Measurements from ENCODE around the gene PARVB. TPM values are rescaled to one million over a fixed set of nuclear protein-coding genes. Genes with fewer than 3 reads are reported as not detected.

The PARVB gene
- polyA plus RNA-seq, 1 donor (not counting 4 experiments of a cell fraction or from before 2014, with no cell fraction given): 10.5 TPM

DNA sequence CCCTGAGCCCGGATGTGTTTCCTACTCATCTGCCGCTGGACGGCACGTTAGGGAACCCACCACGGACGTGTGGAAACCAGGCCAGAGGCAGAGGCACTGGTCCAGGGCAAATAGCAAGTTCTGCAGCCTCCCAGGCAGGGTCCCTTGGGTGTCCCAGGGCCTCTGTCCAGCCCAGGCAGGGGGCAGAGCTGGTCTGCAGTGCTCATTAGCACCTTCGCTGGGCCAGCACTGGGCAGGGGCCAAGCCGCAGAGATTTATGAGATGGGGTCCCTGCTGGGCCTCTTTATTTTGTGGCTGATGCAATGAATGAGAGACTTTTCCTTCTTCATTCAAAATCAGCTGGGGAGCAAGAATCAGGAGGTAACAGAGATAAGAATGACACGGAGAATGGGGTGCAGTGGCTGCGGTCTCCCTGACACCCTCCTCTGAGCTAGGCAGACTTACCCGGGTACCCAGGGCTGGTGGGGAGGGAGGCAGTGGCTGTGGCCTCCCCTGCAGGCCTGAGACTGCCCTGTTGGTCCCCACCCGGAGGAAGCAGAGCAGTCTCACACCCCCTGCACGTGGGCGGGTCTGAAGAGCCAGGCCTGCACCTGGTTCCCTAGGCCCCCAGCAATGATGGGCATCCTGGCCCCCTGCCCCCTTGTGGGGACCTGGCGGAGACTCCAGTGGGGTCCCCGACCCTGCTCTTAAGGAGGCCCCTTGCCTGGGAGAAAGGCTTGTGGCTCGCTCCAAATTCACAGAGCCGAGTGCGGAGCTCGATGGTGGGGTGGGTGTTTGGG is 142.6 kb downstream of the PARVB start:
- Histone ChIP-seq H3K4me2 (ENCODE audit: control insufficient read depth, extremely low read depth, insufficient read depth, low read depth, low read length) (no peak overlapping the region), H4K20me1 (ENCODE audit: control insufficient read depth, extremely low read depth, insufficient read depth, low read length) (peaks cover 2% of the 10 kb centered on the region), H3K4me3 (ENCODE audit: control insufficient read depth in 2 of 3, extremely low read depth in 1 of 3, insufficient read depth in 2 of 3, low read depth in 1 of 3, low read length in 3 of 3) (no peak overlapping the region), H3K27ac (ENCODE audit: control insufficient read depth, insufficient read depth, low read length) (no peak overlapping the region), H3K27me3 (ENCODE audit: control insufficient read depth, extremely low read depth, insufficient read depth, low read length) (peaks cover 17% of the 10 kb centered on the region), H3K4me1 (ENCODE audit: control insufficient read depth, extremely low read depth, insufficient read depth, low read length) (no peaks in the 10 kb centered on the region), H3K9ac (ENCODE audit: control insufficient read depth, extremely low read depth, insufficient read depth, low read length) (no peak overlapping the region), H3K79me2 (ENCODE audit: control insufficient read depth, insufficient read depth, low read length) (no peaks in the 10 kb centered on the region), H2AFZ (ENCODE audit: control insufficient read depth, low read length) (no peak overlapping the region), H3K9me3 (ENCODE audit: control insufficient read depth, low read depth, low read length) (no peaks in the 10 kb centered on the region), H3K36me3 (ENCODE audit: control insufficient read depth in 2 of 2, extremely low read depth in 1 of 2, insufficient read depth in 2 of 2, low read length in 2 of 2) (no peaks in the 10 kb centered on the region), H3K9me1 (ENCODE audit: control insufficient read depth, extremely low read depth, insufficient read depth, low read length) (no peaks in the 10 kb centered on the region)
- dilution Hi-C loops (cut with MboI; ENCODE audit: extremely low pct_ligation_motif_present, low sequenced_read_pairs): no loop called here
- TF ChIP-seq, protein P1, sequence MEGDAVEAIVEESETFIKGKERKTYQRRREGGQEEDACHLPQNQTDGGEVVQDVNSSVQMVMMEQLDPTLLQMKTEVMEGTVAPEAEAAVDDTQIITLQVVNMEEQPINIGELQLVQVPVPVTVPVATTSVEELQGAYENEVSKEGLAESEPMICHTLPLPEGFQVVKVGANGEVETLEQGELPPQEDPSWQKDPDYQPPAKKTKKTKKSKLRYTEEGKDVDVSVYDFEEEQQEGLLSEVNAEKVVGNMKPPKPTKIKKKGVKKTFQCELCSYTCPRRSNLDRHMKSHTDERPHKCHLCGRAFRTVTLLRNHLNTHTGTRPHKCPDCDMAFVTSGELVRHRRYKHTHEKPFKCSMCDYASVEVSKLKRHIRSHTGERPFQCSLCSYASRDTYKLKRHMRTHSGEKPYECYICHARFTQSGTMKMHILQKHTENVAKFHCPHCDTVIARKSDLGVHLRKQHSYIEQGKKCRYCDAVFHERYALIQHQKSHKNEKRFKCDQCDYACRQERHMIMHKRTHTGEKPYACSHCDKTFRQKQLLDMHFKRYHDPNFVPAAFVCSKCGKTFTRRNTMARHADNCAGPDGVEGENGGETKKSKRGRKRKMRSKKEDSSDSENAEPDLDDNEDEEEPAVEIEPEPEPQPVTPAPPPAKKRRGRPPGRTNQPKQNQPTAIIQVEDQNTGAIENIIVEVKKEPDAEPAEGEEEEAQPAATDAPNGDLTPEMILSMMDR (optimal IDR thresholded peaks at IDR 0.05 in 1 of 3, IDR thresholded peaks at IDR 0.05 in 1 of 3, conservative IDR thresholded peaks at IDR 0.05 in 1 of 3; ENCODE audit: extremely low read depth in 1 of 3, insufficient read depth in 2 of 3, low read length in 3 of 3): no peak
- TF ChIP-seq EZH2 (IDR thresholded peaks at IDR 0.05; ENCODE audit: low read length): no peak
- FAIRE-seq (no peak), DNase-seq (ENCODE audit: low read depth, low spot score) (no peak)

DNA sequence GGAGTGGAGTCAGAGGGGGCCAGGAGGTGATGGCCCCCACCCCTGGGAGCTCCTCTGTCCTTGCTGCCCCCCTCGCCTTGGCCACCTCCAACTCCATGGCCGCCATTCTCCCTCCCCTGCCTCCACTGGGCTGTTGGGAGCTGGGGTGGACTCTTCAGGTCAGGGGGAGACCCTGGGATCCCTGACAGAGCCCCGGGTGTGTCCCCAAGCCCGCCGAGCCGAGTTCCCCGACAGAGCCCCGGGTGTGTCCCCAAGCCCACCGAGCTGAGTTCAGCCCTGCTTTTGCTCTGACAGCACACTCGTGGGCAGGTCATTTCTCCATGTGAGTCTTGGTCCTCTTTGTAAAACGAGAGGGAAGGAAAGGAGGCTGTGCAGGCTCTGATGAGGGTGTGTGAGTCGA is 143.4 kb downstream of the PARVB start:
- no peak for DNase-seq (ENCODE audit: low read depth, low spot score)
- TF ChIP-seq, protein P1 (optimal IDR thresholded peaks at IDR 0.05 in 1 of 3, IDR thresholded peaks at IDR 0.05 in 1 of 3, conservative IDR thresholded peaks at IDR 0.05 in 1 of 3; ENCODE audit: extremely low read depth in 1 of 3, insufficient read depth in 2 of 3, low read length in 3 of 3): no peak
- no peak for TF ChIP-seq EZH2 (IDR thresholded peaks at IDR 0.05; ENCODE audit: low read length)
- H2AFZ ChIP-seq (ENCODE audit: control insufficient read depth, low read length): no peak overlapping the region
- H3K36me3 ChIP-seq (ENCODE audit: control insufficient read depth in 2 of 2, extremely low read depth in 1 of 2, insufficient read depth in 2 of 2, low read length in 2 of 2): no peaks in the 10 kb centered on the region
- H3K79me2 ChIP-seq (ENCODE audit: control insufficient read depth, insufficient read depth, low read length): no peaks in the 10 kb centered on the region
- peaks cover 19% of the 10 kb centered on the region for H3K27me3 ChIP-seq (ENCODE audit: control insufficient read depth, extremely low read depth, insufficient read depth, low read length)
- dilution Hi-C loops (cut with MboI; ENCODE audit: extremely low pct_ligation_motif_present, low sequenced_read_pairs): no loop called here
- H4K20me1 ChIP-seq (ENCODE audit: control insufficient read depth, extremely low read depth, insufficient read depth, low read length): peaks cover 2% of the 10 kb centered on the region
- FAIRE-seq: no peak
- H3K9me3 ChIP-seq (ENCODE audit: control insufficient read depth, low read depth, low read length): no peaks in the 10 kb centered on the region
- no peaks in the 10 kb centered on the region for H3K9me1 ChIP-seq (ENCODE audit: control insufficient read depth, extremely low read depth, insufficient read depth, low read length)
- H3K27ac ChIP-seq (ENCODE audit: control insufficient read depth, insufficient read depth, low read length): no peak overlapping the region
- H3K4me2 ChIP-seq (ENCODE audit: control insufficient read depth, extremely low read depth, insufficient read depth, low read depth, low read length): no peak overlapping the region
- H3K4me3 ChIP-seq (ENCODE audit: control insufficient read depth in 2 of 3, extremely low read depth in 1 of 3, insufficient read depth in 2 of 3, low read depth in 1 of 3, low read length in 3 of 3): no peak overlapping the region
- H3K4me1 ChIP-seq (ENCODE audit: control insufficient read depth, extremely low read depth, insufficient read depth, low read length): no peaks in the 10 kb centered on the region
- H3K9ac ChIP-seq (ENCODE audit: control insufficient read depth, extremely low read depth, insufficient read depth, low read length): no peak overlapping the region
